ENCODE data around the gene CAMKK1. TPM values are rescaled to one million over a fixed set of nuclear protein-coding genes. Genes with fewer than 3 reads are reported as not detected.
A peak's percentile ranks its signal among the peaks of the same experiment; 100 is the strongest.

CAMKK1 gene
- total RNA-seq, 1 donor from 2014 or later = 3.8 TPM

- Histone ChIP-seq H3K27ac (ENCODE audit: low read depth, low read length) (no peak overlapping the region), H2AFZ (ENCODE audit: low read depth, low read length) (peak overlapping the region; percentile 87), H4K20me1 (ENCODE audit: insufficient read depth, low read length) (peaks cover 4% of the 10 kb centered on the region), H3K36me3 (ENCODE audit: insufficient read depth, low read length) (no peaks in the 10 kb centered on the region), H3K9me3 (ENCODE audit: insufficient read depth, low read depth, low read length) (no peaks in the 10 kb centered on the region), H3K4me3 (ENCODE audit: insufficient read depth, low read depth, low read length) (no peak overlapping the region), H3K79me2 (ENCODE audit: insufficient read depth, low read length) (peaks cover 12% of the 10 kb centered on the region), H3K4me2 (ENCODE audit: low read length) (peak overlapping the region; percentile 85), H3K9ac (ENCODE audit: low read length) (no peak overlapping the region), H3K27me3 (ENCODE audit: insufficient read depth, low read length) (no peaks in the 10 kb centered on the region), H3K4me1 (ENCODE audit: insufficient read depth, low read length) (peaks cover 46% of the 10 kb centered on the region)
- DNase-seq (ENCODE audit: low read depth) (no peak), FAIRE-seq (no peak)
- Mint-ChIP-seq H3K27ac (ENCODE audit: unreplicated experiment) (peak overlapping the region; percentile 58), H3K4me1 (ENCODE audit: low read depth, unreplicated experiment) (peaks cover 32% of the 10 kb centered on the region), H3K9me3 (ENCODE audit: unreplicated experiment) (peaks cover 1% of the 10 kb centered on the region), H3K27me3 (ENCODE audit: low read depth, unreplicated experiment) (peaks cover 12% of the 10 kb centered on the region), H3K36me3 (ENCODE audit: low read depth, unreplicated experiment) (no peaks in the 10 kb centered on the region), H3K4me3 (ENCODE audit: unreplicated experiment) (peak overlapping the region; percentile 79)
- no peak for TF ChIP-seq EZH2 (IDR thresholded peaks at IDR 0.05; ENCODE audit: insufficient read depth, low read length)
- no peak for TF ChIP-seq CTCF (IDR thresholded peaks at IDR 0.05; ENCODE audit: insufficient read depth, low read depth, low read length)
Measured at GRCh38 chr17:3893720-3894116, 865 bp upstream of the CAMKK1 start.

GRCh38 chr17:3892095-3892998, 506 bp downstream of the CAMKK1 start:
- Histone ChIP-seq H3K27ac (ENCODE audit: low read depth, low read length) (no peak overlapping the region), H3K79me2 (ENCODE audit: insufficient read depth, low read length) (peaks cover 17% of the 10 kb centered on the region), H3K4me3 (ENCODE audit: insufficient read depth, low read depth, low read length) (peak overlapping the region; percentile 63), H3K4me1 (ENCODE audit: insufficient read depth, low read length) (peaks cover 55% of the 10 kb centered on the region), H4K20me1 (ENCODE audit: insufficient read depth, low read length) (peaks cover 4% of the 10 kb centered on the region), H2AFZ (ENCODE audit: low read depth, low read length) (peak overlapping the region; percentile 76), H3K4me2 (ENCODE audit: low read length) (peak overlapping the region; percentile 90), H3K9me3 (ENCODE audit: insufficient read depth, low read depth, low read length) (no peaks in the 10 kb centered on the region), H3K9ac (ENCODE audit: low read length) (peak overlapping the region; percentile 74), H3K27me3 (ENCODE audit: insufficient read depth, low read length) (no peaks in the 10 kb centered on the region), H3K36me3 (ENCODE audit: insufficient read depth, low read length) (no peaks in the 10 kb centered on the region)
- Mint-ChIP-seq H3K36me3 (ENCODE audit: low read depth, unreplicated experiment) (no peaks in the 10 kb centered on the region), H3K27ac (ENCODE audit: unreplicated experiment) (no peak overlapping the region), H3K27me3 (ENCODE audit: low read depth, unreplicated experiment) (peaks cover 4% of the 10 kb centered on the region), H3K4me1 (ENCODE audit: low read depth, unreplicated experiment) (peaks cover 32% of the 10 kb centered on the region), H3K9me3 (ENCODE audit: unreplicated experiment) (no peaks in the 10 kb centered on the region), H3K4me3 (ENCODE audit: unreplicated experiment) (peak overlapping the region; percentile 84)
- TF ChIP-seq CTCF (IDR thresholded peaks at IDR 0.05; ENCODE audit: insufficient read depth, low read depth, low read length) (no peak), EZH2 (IDR thresholded peaks at IDR 0.05; ENCODE audit: insufficient read depth, low read length) (no peak)
- DNase-seq (ENCODE audit: low read depth) = peak; percentile 42
- FAIRE-seq = no peak

All from astrocyte (in vitro differentiated cells and primary cell).